B cell (primary cell): ENCODE measurements around the gene KCNJ12.
"Not testable (repeated sequence)": the region's sequence is repeated elsewhere in the genome, so short reads cannot be mapped to it uniquely, and the experiment has no call there.

Experiments
- EZH2 ChIP-seq: IDR thresholded peaks from 2 replicates; pipeline ENCODE4 v1.6.1; 2012; ENCODE audit warnings: borderline replicate concordance, low read depth, mild to moderate bottlenecking, moderate library complexity, low read length; ENCODE audit not compliant: insufficient read depth, poor library complexity, severe bottlenecking
- TF ChIP-seq, protein P1 (sequence below): fragments of 200-600 bp; IDR thresholded peaks from one replicate; pipeline ENCODE4 v1.8.0; 2022; ENCODE audit warnings: antibody characterized with exemption, mild to moderate bottlenecking

DNA sequence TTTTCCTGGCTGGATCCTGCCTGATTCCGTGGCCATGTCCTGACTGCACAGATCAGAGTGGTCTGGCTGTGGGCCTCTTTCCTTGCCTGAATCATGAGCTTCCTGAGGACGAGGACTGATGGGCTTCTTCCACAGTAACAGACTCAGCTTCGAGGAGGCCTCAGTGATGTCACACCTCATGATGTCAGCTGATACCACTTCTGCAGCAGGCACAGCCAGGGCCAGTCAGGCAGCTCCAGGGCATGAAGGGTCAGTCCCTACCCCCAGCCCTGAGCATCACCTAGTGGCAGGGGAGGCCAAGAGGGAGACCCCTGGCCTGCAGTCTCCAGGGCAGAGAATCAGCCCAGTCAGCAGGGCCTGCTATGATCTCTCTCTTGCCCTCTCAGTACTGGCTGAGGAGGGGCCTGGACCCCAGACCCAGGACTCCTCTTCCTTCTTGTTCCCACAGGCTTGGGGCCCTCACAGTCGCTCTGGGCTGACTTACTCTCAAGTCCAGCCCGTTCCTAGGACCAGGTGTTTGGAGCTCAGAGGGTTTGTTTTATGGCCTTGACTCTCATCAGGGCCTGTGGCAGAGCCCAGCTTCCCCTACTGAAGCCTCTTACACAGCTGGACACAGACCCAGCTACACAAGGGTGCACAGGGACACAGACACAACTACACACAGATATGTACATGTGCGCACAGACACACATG lies 26.7 kb upstream of the KCNJ12 start:
- TF ChIP-seq, protein P1, sequence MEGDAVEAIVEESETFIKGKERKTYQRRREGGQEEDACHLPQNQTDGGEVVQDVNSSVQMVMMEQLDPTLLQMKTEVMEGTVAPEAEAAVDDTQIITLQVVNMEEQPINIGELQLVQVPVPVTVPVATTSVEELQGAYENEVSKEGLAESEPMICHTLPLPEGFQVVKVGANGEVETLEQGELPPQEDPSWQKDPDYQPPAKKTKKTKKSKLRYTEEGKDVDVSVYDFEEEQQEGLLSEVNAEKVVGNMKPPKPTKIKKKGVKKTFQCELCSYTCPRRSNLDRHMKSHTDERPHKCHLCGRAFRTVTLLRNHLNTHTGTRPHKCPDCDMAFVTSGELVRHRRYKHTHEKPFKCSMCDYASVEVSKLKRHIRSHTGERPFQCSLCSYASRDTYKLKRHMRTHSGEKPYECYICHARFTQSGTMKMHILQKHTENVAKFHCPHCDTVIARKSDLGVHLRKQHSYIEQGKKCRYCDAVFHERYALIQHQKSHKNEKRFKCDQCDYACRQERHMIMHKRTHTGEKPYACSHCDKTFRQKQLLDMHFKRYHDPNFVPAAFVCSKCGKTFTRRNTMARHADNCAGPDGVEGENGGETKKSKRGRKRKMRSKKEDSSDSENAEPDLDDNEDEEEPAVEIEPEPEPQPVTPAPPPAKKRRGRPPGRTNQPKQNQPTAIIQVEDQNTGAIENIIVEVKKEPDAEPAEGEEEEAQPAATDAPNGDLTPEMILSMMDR: not testable (repeated sequence)
- not testable (repeated sequence) for TF ChIP-seq EZH2
